ENCODE results near the gene KCNB1.

GRCh38 chr20:49385465-49385864, 97.0 kb downstream of the KCNB1 start:
- TF ChIP-seq TAF1 (conservative IDR thresholded peaks at IDR 0.05): no peak
- TF ChIP-seq CTCF (IDR thresholded peaks at IDR 0.05; ENCODE audit: low read depth, low read length, missing input control): no peak
- TF ChIP-seq GABPA (IDR thresholded peaks at IDR 0.05 in 1 of 2, conservative IDR thresholded peaks at IDR 0.05 in 1 of 2): no peak
- no peak for TF ChIP-seq MAX (IDR thresholded peaks at IDR 0.05)
- no peak for TF ChIP-seq SP1 (IDR thresholded peaks at IDR 0.05)
- TF ChIP-seq, protein P1, sequence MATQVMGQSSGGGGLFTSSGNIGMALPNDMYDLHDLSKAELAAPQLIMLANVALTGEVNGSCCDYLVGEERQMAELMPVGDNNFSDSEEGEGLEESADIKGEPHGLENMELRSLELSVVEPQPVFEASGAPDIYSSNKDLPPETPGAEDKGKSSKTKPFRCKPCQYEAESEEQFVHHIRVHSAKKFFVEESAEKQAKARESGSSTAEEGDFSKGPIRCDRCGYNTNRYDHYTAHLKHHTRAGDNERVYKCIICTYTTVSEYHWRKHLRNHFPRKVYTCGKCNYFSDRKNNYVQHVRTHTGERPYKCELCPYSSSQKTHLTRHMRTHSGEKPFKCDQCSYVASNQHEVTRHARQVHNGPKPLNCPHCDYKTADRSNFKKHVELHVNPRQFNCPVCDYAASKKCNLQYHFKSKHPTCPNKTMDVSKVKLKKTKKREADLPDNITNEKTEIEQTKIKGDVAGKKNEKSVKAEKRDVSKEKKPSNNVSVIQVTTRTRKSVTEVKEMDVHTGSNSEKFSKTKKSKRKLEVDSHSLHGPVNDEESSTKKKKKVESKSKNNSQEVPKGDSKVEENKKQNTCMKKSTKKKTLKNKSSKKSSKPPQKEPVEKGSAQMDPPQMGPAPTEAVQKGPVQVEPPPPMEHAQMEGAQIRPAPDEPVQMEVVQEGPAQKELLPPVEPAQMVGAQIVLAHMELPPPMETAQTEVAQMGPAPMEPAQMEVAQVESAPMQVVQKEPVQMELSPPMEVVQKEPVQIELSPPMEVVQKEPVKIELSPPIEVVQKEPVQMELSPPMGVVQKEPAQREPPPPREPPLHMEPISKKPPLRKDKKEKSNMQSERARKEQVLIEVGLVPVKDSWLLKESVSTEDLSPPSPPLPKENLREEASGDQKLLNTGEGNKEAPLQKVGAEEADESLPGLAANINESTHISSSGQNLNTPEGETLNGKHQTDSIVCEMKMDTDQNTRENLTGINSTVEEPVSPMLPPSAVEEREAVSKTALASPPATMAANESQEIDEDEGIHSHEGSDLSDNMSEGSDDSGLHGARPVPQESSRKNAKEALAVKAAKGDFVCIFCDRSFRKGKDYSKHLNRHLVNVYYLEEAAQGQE (IDR thresholded peaks at IDR 0.05): no peak
- TF ChIP-seq ATF3 (IDR thresholded peaks at IDR 0.05): no peak
- TF ChIP-seq, protein P2, sequence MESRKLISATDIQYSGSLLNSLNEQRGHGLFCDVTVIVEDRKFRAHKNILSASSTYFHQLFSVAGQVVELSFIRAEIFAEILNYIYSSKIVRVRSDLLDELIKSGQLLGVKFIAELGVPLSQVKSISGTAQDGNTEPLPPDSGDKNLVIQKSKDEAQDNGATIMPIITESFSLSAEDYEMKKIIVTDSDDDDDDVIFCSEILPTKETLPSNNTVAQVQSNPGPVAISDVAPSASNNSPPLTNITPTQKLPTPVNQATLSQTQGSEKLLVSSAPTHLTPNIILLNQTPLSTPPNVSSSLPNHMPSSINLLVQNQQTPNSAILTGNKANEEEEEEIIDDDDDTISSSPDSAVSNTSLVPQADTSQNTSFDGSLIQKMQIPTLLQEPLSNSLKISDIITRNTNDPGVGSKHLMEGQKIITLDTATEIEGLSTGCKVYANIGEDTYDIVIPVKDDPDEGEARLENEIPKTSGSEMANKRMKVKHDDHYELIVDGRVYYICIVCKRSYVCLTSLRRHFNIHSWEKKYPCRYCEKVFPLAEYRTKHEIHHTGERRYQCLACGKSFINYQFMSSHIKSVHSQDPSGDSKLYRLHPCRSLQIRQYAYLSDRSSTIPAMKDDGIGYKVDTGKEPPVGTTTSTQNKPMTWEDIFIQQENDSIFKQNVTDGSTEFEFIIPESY (IDR thresholded peaks at IDR 0.05): no peak
- no peak for TF ChIP-seq YY1 (IDR thresholded peaks at IDR 0.05)
- no peak for TF ChIP-seq NR2F2 (IDR thresholded peaks at IDR 0.05)
- no peak for TF ChIP-seq FOXA1 (IDR thresholded peaks at IDR 0.05)
- no peak for TF ChIP-seq HNF4A (conservative IDR thresholded peaks at IDR 0.05)
- TF ChIP-seq JUND (IDR thresholded peaks at IDR 0.05): no peak
- TF ChIP-seq RAD21 (IDR thresholded peaks at IDR 0.05): no peak
